Activated CD4-positive, alpha-beta T cell treated with anti-CD3 and anti-CD28 coated beads, Interleukin-2, amount 50 U/mL, for 16 hours (primary cell): ENCODE results near the gene PRR30.
A peak's percentile ranks its signal among the peaks of the same experiment; 100 is the strongest.

ENCODE experiments used
- DNase-seq: peaks from one replicate; pipeline ENCODE4 v3.0.0-alpha.2; 2020

Gene PRR30

DNA sequence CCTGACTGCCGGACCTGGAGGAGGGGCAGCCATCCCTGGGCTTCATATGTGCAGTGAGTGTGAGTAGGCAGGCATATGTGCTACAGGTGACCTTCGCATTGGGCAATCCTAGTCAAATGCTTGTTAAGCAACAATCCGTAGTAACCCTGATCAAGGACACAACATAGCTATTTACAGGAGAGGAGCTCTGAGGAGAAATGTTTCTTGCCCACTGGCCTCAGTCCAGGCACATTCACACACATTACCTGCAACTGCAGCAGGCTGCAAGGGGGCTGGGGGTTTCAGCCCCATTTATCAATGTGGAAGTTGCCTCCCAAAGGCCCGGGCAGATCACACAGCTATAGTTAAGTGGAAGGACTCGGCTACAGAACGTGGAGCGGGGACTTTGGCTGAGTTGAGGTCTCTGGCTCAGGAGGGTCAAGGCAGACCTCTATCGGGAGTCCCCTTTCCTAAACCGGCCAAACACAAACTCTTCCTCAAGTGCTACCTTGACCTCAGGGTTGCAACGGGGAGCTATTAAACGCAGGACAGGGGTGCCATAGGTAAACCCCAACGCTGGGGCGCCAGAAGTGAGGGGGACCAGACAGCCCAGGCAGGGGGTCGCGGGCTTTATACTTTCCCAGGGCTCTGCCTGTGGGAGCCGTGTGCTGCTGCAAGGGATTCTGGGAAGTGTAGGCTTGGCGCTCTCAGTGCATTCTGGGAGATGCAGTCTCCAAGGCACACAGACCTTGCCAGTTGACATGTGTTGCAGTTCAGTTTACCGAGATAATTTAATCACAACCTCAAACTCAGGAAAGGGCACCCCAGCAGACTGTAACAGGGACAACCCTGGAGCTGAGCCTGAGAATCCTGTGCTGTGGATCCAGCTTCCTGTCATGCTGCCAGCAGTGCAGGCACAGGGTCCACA, 43.2 kb downstream of the PRR30 start:
- DNase-seq = peak; percentile 61

DNA sequence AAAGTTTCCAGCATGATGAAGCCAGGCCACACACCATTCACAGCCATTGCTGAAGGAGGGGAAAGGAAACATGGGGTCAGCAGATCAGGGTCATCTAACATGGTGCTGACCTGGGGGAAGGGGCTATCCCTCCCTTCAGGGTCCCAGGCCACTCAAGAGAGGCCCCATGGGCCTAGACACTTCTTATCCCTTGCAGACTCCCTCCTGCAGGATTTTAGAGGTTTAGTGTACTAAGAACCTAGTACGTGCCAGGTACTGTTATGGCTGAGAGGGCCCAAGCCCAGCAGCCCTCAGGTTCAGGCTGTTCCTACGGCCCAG, 43.8 kb downstream of the PRR30 start:
- DNase-seq = no peak

DNA sequence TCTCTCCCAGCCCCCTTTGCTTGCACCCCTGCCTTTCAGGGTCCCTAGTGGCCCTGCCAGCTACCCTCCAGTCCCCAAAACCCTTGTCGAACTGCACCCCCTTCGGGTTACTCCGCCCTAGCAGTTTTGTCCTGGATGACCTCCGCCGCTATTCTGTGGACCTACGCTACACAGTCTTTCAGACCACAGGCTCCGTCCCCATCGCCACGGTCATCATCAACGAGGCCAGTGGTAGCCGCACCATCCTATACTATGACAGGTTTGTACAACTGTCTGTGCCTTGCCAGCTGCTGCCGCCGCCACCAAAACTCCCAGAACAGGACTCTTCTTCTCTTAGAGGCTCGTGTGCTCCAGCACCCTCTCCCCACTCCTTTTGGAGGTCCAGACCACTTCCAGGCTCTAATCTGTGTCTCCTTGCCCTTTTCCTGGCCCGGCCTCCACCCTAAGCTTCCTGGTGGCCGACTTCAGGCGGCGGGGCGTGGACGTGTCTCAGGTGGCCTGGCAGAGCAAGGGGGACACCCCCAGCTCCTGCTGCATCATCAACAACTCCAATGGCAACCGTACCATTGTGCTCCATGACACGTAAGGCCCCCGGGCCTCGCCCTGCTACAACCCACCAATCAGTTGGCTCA, 44.7 kb downstream of the PRR30 start:
- DNase-seq = no peak

DNA sequence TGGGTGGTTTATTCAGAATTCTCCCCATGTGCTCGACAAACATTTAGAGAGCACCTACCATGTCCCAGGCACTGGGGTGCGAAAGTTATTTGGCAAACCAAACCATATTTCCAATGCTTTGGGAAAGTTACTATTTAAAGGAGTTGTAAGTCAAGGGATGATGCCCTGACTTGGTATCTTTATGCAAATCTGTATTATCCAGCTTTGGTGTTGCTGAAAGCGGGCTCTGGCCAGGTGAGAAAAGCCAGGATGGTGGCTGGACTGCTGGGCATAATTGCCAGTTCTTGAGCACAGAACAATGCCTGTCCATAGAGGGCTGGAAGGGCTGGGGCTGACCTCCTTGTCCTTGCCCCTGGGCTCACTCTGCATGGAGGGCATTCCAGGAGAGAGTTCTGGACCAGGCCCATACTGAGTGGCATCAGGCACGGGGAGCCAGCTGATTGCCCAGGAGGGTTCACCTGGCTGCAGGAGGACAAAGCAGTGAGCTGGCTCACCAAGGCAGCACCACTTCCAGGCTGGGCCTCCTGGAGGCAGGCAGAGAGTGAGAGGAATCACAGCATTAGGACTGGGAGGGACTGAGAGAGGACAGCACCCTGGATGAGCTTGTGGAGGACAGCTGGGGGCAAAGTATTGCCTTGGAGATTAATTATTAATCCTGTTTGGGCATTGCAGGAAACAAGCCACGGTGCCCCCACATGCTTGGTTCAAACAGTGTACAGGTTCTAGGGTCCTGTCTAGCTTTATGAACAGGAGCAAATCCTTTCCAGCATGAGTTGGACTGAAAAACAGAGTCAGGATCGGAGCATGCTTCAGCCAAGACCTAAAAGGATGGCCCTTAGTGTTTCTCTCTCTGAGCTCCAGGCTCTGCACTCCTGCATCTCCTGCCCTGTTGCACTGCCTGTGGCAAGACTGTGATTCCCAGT, 45.5 kb downstream of the PRR30 start:
- DNase-seq = no peak

DNA sequence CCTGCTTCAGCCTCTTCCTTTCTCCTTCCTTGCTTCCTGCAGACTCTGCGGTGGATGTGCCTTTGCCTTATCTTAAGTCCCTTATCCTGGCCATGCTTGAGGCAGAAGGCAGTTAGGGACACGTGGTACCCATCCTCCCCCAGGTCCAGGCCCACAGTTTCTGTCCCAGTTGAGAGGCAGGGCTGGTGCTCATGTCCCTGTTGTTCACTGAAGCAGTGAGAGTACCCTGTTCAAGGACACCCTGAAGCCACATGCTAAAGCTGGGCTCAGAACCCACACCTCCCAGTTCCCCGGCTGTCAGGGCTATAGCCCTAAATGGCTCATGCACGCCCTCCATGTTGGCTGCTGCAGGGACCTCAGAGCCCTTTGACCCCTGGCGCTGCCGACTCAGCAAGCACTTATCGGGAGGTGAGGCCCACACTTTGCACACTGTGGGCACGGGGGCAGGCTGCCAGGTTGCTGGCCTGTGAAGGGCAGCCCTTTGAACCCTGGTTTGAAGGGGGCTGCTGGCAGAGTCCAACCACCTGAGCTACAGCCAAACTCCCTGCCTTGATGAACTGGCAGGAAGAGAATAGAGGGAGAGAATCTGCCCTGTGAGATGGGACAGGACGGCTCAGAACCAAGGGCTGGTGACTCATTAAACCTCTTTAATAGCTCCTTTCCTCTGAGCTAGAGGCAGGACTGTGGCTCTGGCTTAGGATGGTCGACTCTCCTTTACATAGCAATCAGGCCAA, 46.3 kb downstream of the PRR30 start:
- DNase-seq = no peak

DNA sequence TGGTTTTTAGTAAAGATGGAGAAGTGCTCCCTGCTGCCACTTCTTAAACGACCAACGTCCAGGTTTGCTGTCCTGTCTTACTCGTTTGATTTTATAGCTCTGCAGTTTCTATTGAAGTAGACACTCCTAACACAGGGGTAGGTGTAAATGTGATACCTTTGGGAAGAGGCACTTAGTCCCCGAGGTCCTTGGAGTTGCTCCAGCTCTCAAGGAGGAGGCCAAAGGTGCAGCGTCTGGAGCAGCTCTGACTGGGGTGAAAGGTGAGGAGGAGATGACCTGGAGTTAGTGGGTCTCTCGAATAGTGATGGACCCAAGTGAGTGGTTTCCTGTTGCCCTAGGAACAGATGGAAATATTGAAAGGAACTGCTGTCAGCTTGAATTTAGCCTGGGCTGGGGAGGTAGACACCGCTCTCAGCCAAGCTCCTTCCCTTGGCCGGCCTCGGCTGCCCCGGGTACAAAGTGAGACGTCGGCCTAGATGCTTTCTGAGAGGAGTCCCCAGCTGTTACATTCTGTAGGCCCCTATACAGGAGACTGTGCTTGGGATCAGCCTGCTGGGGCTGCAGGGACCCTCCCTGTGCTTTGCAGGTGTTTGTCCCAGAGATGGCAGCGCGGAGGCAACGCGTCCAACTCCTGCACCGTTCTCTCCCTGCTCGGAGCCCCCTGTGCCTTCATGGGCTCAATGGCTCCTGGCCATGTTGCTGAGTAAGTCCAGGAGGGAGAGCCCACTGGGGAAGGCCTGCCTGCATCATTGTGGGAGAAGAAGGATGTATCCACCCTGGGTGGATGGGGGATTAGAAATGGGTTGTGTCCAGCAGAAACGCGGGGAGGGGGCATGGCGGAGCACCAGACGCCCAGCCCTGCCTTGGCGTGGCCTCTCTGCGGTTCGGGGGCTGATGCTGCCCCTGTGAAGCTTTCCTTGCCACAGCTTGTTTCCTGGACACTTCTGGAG, 47.2 kb downstream of the PRR30 start:
- DNase-seq = no peak

DNA sequence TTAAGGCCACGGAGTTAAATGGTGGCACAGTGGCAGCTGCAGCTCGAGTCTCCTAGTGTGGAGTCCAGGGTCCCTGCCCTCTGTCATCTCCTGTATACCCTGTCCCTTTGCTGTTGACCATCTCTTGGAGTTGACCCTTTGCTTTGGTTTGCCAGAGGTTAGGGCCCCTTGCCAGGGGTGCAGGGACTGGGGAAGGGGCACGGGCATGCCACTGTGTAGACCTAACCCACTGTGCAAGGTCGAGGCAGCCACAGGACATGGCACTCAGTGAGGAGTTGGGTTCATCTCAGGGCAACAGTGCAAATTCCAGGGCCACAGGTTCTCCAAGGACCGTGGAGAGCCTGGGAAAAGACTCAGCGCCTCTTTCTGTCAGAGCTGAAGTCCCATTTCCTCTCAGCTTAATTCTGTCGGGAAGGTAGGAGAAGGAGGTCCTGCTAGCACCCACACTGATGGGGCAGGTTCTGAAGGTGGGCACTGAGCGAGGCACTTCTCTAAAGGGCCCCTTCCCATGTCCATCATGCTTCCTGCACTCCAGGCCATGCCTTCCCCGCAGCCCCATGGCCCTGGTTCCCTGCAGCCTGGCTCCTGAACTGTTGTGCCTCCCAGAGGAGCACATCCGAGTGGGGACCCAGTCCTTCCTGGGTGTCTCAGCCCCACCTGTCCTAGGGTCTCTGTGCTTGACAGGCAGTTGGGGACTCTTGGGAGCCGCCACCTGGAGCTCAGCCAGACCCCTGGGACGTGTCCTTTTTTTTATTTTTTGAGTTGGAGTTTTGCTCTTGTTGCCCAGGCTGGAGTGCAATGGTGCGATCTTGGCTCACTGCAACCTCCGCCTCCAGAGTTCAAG, 49.9 kb downstream of the PRR30 start:
- no peak for DNase-seq

DNA sequence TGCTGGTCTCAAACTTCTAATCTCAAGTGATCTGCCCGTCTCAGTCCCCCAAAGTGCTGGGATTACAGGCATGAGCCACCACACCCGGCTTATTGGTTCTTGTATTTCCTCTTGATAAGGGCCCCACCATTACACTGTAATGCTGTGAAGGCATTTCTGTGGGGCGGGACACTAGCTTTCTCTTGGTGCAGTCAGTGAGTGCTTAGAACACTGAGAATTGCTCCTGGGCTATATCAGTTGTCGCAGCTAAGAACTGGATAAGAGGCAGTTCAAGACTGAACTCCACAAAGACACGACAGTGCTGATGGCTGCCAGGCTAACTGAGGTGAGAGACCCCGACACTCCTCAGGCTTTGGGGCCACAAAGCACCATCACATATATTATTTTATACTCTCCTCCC, 50.6 kb downstream of the PRR30 start:
- no peak for DNase-seq

DNA sequence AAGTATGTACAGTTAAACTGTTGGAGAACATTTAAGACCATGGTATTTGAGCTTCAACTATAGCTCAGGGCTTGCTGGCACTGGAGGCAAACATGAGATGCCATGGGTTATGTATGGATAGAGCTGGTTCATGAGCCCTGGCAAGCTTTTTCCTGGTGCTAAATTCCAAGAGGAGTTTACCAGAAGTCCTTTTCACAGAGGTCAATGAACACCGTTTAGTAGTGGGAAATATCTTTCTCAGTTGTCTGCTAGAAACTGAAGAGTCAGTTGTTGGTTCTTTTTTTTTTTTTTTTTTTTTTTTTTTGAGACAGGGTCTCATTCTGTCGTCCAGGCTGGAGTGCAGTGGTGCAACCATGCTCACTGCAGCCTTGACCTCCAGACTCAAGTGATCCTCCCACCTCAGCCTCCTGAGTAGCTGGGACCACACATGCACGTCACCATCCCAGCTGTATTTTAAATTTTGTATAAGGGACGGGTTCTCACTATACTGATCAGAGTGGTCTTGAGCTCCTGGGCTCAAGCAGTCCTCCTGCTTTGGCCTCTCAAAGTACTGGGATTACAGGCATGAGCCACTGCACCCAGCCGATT, 51.3 kb downstream of the PRR30 start:
- no peak for DNase-seq
